HG03039 (cell line): ENCODE data around the gene SMIM27.

Experiments used
- ATAC-seq: cut with Tn5 transposase; IDR thresholded peaks from one replicate; pipeline ENCODE4 v1.9.1; 2021; ENCODE audit warnings: mild to moderate bottlenecking, moderate library complexity; ENCODE audit not compliant: unreplicated experiment

SMIM27 gene

DNA sequence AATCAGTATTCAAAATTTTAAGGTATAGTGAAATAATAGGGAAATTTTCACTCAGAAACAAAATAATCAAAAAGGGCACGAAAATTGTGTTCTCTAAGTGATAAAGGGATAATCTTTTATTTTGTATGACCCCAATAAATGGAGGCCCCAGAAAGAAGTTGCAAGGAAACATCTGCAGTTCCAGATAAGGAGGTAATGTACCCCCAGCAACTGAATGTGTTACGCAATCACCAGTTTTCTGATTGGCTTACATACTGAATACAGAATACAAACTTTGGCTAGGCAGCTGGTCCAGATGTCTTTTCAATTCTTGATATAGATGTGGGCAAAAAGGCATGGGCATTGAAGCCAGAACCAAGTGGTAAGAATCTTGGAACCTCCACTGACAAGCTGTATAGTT lies 2.0 kb downstream of the SMIM27 start:
- no peak for ATAC-seq

DNA sequence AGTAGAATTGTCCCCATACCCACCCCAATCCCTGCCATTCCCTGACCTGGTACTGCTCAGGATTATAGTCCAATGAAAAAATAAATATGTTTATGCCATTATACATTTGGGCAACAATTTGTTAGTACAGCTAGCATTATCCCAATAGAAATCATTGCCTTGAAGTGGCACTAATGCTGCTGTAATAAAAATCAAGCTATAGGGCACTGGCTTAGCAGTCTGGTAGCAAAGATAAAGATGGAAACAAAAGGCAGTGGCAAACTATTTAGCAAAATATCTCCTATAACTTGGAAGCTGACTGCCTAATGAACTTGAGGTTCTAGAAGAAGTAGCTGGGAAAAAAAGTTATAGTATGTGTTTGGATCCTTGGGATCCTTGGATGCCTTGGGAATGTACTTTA lies 2.5 kb downstream of the SMIM27 start:
- ATAC-seq: no peak

DNA sequence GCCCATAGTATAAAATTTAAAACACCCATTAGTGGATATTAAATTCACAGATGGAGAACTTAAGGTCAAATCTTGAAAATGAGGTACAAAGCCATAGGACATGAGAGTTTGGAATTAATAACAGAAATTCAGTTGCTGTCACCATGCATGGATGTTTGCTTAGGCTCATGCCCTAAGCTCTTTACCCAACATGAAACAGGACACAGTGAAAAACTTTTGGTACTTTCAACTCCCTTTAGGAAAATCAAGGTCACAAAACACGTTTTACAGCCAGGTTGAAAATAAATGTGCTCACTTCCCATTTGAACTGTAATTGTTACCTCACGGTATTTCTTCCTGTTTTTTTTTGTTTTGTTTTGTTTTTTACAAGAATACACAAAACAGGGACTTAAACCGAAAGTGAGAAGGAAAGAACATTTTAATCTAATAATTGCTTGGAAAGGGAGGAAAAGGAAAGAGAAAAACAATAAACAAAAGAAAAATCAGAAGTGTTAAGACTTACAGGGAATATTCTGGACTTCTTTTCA lies 6.3 kb downstream of the SMIM27 start:
- no peak for ATAC-seq

DNA sequence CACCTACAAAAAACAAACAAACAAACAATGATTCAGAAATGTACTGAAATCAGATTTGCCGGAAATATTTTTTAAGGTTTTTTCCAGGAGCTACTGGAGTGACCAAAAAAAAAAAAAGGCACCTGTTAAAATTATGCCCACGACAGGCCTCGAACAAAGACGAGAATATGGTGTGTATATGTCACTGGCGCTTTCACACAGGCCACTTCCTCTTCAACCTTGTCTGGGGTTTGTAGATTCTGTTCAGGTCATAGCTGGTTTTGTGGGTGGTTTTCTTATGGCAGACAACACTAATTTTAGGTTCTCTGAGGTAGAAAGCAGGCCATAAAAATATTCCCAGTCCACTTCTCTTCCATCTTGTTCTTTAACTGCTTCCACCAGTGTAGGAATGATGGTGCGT lies 13.8 kb downstream of the SMIM27 start:
- ATAC-seq: no peak

DNA sequence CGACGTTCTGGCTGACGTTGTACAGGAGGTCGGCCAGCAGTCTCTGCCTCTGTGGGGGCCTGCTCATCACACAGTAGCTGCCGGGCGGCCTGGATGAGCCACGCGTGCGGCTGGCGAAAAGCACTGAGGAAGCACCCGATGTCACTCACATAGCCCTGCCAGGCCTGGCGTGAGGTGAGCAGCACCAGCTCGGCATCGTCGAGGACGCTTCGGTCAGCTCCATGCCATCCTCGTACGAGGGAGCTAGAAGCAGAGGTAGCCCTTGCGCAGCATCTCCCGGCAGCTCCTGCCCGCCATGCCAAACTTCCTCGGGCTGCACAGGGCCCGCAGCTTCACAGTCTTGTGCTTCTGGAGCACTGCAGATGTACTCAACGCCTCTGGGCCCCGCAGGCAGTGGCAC lies 14.6 kb downstream of the SMIM27 start:
- no peak for ATAC-seq

DNA sequence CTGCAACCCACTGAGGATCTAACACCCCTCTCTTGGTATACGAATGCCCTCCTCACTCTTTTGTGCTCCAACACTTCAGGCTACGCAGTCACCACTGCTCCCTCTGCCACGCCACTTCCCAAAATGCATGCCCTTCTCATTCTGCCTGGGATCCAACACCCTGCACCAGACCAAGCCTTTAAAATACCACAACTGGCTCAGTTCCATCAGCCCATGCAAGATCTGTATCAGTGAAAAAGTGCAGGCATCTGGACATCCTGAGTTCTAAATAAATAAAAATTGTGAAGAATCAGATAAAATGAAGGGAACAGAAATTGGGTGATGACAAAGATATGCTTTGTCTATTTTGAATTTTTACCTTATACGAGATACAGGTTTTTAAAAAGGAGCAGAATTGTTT lies 18.1 kb downstream of the SMIM27 start:
- ATAC-seq: no peak

DNA sequence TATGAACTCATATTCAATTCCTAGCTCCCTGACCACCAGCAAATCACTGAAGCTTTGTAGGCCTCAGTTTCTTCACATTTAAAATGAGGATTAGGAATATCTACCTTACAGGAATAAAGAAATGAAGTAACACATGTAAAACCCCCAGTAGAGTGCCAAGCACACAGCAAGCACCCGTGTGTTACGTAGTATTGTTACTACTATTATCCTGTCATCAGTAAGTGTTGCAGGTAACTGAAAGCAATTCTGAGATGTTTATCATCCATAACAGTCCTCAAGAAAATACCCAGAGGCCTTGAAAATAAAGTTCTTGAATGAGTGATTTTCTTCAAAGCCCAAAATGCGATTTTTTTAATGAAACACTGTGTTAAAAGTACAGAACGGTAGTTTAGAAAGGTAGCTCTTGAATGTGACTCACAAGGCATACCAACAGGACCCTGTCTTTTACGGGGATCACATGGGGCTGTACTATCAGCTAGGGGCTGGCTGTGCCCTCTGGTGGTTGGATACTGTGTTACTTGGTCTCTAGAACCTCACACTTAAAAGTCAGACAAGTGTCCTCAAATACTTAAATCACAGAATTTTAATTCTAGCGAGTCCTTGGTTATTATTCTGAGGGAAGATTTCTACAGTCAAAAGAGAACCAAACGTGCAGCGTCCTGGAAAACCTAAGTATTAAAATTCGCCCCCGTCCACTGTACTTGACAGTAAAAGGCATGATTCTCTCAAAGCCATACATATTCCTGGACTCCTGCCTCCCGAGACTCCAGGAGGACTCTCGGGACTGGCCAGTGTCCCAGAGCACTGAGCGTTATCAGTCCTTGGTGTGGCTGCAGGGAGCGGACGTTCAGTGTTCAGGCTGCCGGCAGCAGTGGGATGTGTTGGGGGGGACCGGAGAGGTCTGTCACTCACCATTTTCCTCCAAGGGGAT lies 20.1 kb downstream of the SMIM27 start:
- ATAC-seq: peak; percentile 89

DNA sequence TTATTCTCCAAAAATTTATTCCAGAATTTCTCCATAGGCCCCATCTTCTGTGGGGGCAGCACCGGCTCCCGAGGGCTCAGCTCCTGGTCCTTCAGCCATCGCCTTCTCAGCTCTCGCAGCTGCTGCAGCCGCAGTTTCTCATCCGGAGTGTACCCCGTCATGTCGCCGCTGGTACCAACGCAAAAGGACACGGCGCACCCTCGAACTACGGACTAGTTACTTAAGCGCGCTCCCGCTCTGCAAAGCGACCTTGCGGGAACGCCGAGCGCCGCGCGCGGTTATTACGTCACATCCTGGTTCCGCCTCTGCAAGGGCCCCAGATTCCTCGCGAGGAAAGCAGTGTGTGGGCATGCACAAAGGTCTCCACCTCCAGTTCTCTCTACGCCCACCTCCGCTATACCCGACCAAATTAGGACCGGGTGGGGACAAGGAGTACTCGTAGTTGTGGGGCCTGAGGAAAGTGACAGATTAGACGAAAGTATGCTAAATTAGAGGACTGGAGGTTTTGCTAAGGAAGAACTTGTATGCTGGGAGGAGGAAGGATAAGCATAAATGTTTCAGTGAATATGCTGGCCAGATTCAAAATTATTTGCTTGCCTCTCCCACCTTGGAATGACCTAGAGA lies 20.9 kb downstream of the SMIM27 start, which contains the start of gene NDUFB6:
TSS of gene NDUFB6 (minus strand) at position 260 of the 624 bp plus-strand sequence. CDS start at position 161, 99 bp downstream.
- peak; percentile 78 for ATAC-seq

DNA sequence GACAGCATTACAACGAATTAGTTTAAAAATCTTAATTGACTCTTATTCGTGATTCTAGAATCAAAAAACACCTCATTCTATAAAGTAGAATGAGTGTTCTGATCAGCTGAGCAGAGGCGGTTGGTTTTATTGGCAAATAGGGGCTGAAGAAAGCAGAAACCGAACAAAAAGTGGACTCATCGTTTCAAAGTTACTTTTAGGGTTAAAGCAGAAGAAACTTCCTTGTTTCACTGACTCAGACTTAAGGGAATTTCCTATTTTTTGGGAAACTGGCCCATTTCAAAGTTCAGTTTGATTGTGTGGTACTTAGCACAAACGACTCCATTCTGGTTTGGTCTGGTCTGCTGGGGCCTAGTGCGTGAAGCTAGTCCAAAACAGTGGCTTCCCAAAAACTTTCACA lies 21.7 kb downstream of the SMIM27 start:
- no peak for ATAC-seq

DNA sequence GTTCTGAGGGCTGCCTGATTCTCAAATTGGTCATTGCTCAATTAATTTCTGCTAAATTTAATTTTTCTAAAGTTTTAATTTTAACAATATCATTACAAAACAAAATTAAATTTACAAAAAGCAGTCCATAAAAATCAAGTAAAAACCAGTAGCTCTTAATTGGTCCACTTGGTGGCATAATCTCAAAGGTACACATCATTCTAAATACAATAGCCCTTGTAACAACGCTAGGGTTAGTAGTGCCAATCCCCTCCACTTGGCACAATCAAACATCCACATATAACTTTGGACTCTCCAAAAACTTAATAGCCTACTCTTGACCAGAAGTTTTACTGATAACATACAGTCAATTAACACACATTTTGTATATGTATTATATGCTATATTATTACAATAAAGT lies 22.7 kb downstream of the SMIM27 start:
- no peak for ATAC-seq

DNA sequence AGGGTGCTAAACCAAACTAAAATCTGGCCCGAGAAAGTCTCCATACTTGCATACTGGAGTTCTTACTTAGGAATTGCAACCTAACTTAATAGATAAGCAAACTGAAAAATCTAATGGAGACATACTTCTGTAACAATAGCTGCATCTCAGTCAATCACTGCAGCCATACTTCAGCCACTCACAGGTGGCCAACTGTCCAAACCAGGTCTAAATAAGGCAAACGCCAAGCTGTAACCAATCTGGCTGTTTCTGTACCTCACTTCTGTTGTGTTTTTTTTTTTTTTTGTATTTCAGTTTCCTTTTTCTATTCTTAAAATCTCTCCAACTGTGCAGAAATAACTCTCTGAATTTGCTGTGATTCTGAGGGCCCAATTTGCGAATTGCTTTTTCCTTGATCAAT lies 25.2 kb downstream of the SMIM27 start:
- no peak for ATAC-seq

DNA sequence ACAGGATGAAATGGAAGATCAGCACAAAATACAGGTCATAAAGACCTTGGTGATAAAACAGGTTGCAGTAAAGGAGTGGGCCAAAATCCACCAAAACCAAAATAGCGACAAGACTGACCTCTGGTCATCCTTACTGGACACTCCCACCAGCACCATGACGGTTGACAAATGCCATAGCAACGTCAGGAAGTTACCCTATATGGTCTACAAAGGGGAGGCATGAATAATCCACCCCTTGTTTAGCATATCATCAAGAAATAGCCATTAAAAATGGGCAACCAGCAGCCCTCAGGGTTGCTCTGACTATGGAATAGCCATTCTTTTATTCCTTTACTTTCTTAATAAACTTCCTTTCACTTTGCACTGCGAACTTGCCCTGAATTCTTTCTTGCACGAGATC lies 26.8 kb downstream of the SMIM27 start:
- no peak for ATAC-seq

DNA sequence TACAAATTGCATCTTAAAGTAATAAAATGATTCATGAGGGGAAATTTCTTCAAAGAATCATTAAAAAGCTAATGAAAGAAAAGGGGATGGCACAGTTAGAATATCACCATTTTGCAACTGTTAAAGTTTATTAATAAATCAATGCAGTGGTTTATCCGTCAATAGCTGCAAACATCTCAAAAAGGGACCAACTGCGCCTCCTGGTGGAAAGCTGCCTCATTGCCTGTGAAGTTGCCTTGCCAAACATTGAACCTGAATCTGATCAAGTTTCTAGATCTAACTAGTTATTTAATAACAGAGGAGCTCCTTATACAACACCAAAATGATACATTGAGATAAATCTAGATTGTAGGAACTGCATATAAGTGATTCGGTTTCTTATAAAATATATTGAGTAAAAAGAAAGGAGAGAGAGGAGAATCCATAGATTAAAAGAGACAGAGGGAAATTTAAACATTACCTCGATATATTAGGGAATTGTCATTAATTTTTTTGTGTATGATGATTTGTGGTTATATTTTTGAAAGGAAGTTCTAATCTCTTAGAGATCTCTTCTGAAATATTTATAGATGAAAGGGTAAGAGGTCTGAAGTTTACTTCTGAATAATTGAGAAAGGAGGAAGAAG lies 27.7 kb downstream of the SMIM27 start:
- ATAC-seq: no peak

DNA sequence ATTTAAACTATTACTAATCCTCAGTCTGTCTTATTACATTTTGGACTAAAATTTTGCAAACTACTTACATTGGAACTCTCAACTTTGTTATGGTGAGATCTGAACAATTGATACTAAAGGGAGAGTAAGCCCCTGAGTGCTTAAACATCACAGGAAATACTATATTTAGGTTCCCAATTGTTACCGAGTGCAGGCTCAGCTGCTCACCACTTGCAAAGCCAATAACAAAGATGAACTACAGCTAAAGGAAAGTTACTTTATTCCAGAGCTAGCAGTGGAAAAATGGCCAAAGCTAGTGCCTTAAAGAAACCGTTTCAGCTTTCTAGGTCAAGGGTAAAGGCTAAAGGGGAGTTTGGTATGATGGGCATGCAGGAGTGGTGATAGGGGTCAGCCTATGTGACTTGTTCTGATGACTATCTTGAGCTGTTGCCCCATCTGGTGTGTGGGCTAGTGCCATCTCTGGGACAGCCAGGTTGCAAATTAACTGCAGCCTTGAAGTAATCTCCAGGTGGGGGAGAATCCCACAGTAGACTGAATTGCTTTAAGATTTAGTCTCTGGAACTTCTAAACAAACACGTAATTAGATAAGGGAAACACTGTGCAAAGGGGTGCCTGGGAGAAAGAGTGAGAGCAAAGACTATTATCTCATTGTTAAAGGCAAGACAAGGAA lies 28.6 kb downstream of the SMIM27 start:
- no peak for ATAC-seq

DNA sequence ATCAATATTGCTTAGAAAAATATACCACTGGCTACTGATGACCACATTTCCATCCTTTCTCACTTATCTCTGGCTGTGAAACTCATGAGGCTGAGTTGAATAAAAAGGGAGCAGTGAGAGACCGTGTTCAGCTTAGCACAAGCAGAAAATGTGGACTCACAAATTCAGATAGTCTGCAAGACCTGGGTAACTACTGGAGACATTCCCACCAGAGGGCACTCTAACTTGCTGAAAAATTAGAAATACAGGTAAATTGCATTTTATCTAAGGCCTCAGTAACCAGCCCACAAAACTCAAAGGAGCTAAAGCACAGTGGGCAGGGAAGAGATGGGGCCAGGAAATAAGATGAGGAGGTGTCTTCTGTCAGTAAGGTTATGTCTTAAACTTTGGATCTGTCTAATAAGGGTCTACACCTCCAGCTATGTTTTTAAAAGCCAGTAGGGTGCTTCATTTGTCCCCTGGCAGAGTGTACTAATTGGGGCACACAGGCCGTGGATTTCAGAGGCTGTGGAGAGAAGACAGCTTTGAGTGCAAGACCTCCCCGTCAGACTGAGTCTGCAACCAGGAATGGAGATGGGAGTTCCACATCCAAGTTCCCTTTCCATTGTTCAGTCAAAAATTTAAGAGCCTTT lies 29.5 kb downstream of the SMIM27 start:
- ATAC-seq: no peak

DNA sequence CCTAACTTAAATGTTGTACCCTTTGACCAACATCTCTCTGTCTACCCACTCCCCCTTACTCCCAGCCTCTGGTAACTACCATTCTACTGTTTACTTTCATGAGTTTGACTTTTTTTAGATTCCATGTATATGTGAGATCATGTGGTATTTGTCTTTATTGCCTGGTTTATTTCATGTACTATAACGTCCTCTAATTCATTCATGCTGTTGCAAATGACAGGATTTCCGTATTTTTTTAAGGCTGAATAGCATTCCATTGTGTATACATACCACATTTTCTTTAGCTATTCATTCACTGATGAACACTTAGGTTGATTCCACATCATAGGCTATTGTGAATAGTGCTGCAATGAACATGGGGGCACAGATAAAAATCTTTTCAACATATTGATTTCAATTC lies 32.7 kb downstream of the SMIM27 start:
- ATAC-seq: no peak

DNA sequence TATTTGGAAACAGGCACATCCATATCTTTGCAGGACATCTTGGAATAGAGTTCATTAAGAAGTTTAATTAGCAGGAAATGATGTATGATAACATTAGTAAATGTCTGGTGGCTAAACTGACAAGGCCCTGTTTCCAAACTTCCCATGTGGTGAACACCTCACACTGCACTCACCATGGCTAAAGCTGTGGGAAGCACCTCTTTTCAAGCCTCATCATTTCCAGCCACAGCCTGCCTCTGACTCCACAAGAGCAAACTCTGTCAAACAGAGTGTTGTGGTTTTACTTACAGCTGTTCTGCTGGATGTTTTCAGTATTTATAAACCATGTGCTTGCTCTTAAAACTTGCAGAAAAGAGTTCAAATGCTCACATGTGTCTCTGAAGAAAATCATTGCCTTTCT lies 35.8 kb downstream of the SMIM27 start:
- no peak for ATAC-seq

DNA sequence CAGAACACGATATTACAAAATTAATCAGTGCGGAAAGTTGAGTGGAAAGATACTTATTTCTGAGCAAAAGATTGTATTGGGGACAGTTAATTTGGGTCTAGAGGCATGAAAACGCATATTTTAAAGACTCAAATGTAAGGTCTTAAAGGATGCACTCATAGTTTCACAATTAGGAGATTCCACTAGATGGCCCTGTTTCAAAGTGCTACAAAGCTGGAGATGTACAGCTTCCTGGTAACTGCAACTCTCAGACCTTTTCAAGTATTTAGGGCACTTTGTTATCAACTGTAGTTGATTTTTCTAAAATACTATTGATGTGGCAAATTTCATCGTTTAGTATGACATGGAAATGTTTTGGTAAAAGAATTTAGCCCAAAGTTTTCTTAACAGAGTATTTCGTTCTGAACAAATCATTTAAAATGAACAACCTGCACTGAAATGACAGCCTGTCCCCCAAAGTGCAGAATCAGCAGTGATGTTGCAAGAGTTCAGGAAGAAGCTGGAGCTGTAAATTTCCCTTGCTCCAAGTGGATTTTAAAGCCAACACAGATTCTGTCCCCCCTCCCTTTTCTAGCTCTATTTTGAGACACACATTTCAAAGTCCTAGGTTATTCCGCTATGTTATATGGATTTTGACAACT lies 37.1 kb downstream of the SMIM27 start:
- ATAC-seq: no peak

DNA sequence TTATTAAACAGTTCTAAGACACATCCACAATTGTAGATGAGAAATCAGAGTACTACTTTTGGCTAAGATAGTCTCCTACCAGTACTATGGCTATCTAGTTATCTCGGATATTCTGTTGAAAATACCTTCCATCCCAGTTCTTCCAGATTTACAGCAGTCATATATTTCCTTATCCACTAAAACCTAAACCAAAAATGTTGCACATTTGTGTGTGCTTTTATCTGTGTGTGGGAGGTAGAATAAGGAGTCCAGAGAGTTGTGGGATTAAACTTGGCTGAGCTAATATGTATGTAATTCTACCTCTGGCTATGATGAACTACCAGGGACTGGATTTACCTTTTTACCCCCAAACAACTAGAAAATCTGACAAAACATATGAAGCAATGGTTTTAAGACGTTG lies 38.3 kb downstream of the SMIM27 start:
- ATAC-seq: no peak

DNA sequence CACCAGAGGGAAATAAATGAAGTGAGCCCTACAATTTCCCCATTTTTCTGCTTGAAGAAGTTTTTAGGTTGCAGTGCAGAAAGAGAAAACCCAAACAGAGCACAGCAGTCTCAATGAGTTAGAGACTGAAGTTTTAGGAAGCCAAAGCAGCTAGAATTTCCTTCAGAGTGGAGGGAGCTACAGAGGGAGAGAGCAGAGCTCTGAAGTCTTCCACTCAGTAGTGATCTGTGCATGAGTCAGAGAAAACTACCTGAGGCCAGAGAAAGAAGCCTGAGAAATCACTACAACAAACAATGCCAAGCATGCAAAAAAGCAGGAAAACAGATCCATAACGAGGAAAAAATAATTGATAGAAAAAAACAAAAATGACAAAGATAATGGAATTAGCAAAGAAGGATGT lies 38.8 kb downstream of the SMIM27 start:
- no peak for ATAC-seq
